BLaER1 (cell line): Measurements from ENCODE around the gene CD28.
"Not testable (repeated sequence)": the region's sequence is repeated elsewhere in the genome, so short reads cannot be mapped to it uniquely, and the experiment has no call there.

ENCODE experiments used
- H3K27ac ChIP-seq: shearing (Covaris generic); formaldehyde crosslinking; 2 replicates; pipeline ENCODE4 v1.8.1; 2022
- H3K27me3 ChIP-seq: shearing (Covaris generic); formaldehyde crosslinking; 2 replicates; pipeline ENCODE4 v1.8.1; 2022
- H3K36me3 ChIP-seq: shearing (Covaris generic); formaldehyde crosslinking; 2 replicates; pipeline ENCODE4 v1.8.1; 2022
- H3K4me1 ChIP-seq: shearing (Covaris generic); formaldehyde crosslinking; 2 replicates; pipeline ENCODE4 v1.8.1; 2022
- H3K4me2 ChIP-seq: shearing (Covaris generic); formaldehyde crosslinking; 2 replicates; pipeline ENCODE4 v1.8.1; 2022
- H3K4me3 ChIP-seq: shearing (Covaris generic); formaldehyde crosslinking; 2 replicates; pipeline ENCODE4 v1.8.1; 2022
- H3K9ac ChIP-seq: shearing (Covaris generic); formaldehyde crosslinking; 2 replicates; pipeline ENCODE4 v1.8.1; 2022
- H3K9me3 ChIP-seq: shearing (Covaris generic); formaldehyde crosslinking; 2 replicates; pipeline ENCODE4 v1.8.1; 2022
- H4K20me1 ChIP-seq: shearing (Covaris generic); formaldehyde crosslinking; 2 replicates; pipeline ENCODE4 v1.8.1; 2022
- Cebpa-rat ChIP-seq: shearing (Covaris generic); IDR thresholded peaks from 2 replicates; pipeline ENCODE4 v1.8.1; 2022

CD28 gene

GRCh38 chr2:203693242-203693879, 13.1 kb upstream of the CD28 start:
- no peaks in the 10 kb centered on the region; the same call in 1 of the 2 replicates for H4K20me1 ChIP-seq
- peak overlapping the region; percentile 83; the same call in 1 of the 2 replicates for H3K4me2 ChIP-seq
- no peaks in the 10 kb centered on the region for H3K36me3 ChIP-seq
- peaks cover 13% of the 10 kb centered on the region for H3K9me3 ChIP-seq
- H3K9ac ChIP-seq = no peak overlapping the region
- peaks cover 72% of the 10 kb centered on the region for H3K4me1 ChIP-seq
- H3K4me3 ChIP-seq = no peak overlapping the region
- no peak for TF ChIP-seq Cebpa-rat
- no peak overlapping the region for H3K27ac ChIP-seq
- no peaks in the 10 kb centered on the region for H3K27me3 ChIP-seq

GRCh38 chr2:203694191-203694590, 12.2 kb upstream of the CD28 start:
- Histone ChIP-seq H4K20me1 (no peaks in the 10 kb centered on the region), H3K27ac (no peak overlapping the region), H3K27me3 (no peaks in the 10 kb centered on the region), H3K4me2 (no peak overlapping the region), H3K4me3 (no peak overlapping the region), H3K9me3 (peaks cover 20% of the 10 kb centered on the region), H3K36me3 (no peaks in the 10 kb centered on the region), H3K9ac (no peak overlapping the region), H3K4me1 (peaks cover 64% of the 10 kb centered on the region)
- no peak for TF ChIP-seq Cebpa-rat

- Histone ChIP-seq H3K27ac (no peak overlapping the region), H3K4me3 (no peak overlapping the region), H3K4me2 (no peak overlapping the region), H4K20me1 (no peaks in the 10 kb centered on the region), H3K4me1 (peaks cover 34% of the 10 kb centered on the region), H3K9ac (no peak overlapping the region), H3K27me3 (no peaks in the 10 kb centered on the region), H3K36me3 (no peaks in the 10 kb centered on the region), H3K9me3 (peaks cover 48% of the 10 kb centered on the region)
- no peak for TF ChIP-seq Cebpa-rat
Measured at GRCh38 chr2:203697190-203697589, 9.2 kb upstream of the CD28 start.

GRCh38 chr2:203697763-203698162, 8.7 kb upstream of the CD28 start:
- H3K9me3 ChIP-seq = peaks cover 53% of the 10 kb centered on the region
- not testable (repeated sequence) for H4K20me1 ChIP-seq, H3K36me3 ChIP-seq, H3K9ac ChIP-seq, H3K27me3 ChIP-seq, H3K4me3 ChIP-seq, H3K4me2 ChIP-seq, H3K27ac ChIP-seq
- peaks cover 28% of the 10 kb centered on the region for H3K4me1 ChIP-seq

GRCh38 chr2:203698410-203698809, 8.0 kb upstream of the CD28 start:
- H3K27ac ChIP-seq, H3K4me2 ChIP-seq, H4K20me1 ChIP-seq, H3K9ac ChIP-seq, H3K4me3 ChIP-seq, H3K36me3 ChIP-seq, H3K27me3 ChIP-seq: not testable (repeated sequence)
- H3K4me1 ChIP-seq = peaks cover 22% of the 10 kb centered on the region
- H3K9me3 ChIP-seq = peaks cover 60% of the 10 kb centered on the region

- H3K4me1 ChIP-seq = peaks cover 42% of the 10 kb centered on the region
- H3K36me3 ChIP-seq = no peaks in the 10 kb centered on the region
- H4K20me1 ChIP-seq = no peaks in the 10 kb centered on the region
- TF ChIP-seq Cebpa-rat = no peak
- no peak overlapping the region for H3K4me3 ChIP-seq
- no peak overlapping the region; the same call in 1 of the 2 replicates for H3K27ac ChIP-seq
- peaks cover 38% of the 10 kb centered on the region for H3K9me3 ChIP-seq
- H3K27me3 ChIP-seq = no peaks in the 10 kb centered on the region
- H3K4me2 ChIP-seq = peak overlapping the region; percentile 15
- no peak overlapping the region for H3K9ac ChIP-seq
Measured at GRCh38 chr2:203704430-203704829, 2.0 kb upstream of the CD28 start.

GRCh38 chr2:203705178-203705577, 1.3 kb upstream of the CD28 start:
- Histone ChIP-seq H3K4me2 (peak overlapping the region; percentile 85), H3K4me3 (no peak overlapping the region), H3K27ac (peak overlapping the region; percentile 0; the same call in 1 of the 2 replicates)

GRCh38 chr2:203707530-203707929, 1.1 kb downstream of the CD28 start:
- Histone ChIP-seq H3K4me1 (peaks cover 52% of the 10 kb centered on the region), H3K27ac (no peak overlapping the region), H3K4me3 (no peak overlapping the region), H3K4me2 (peak overlapping the region; percentile 85), H3K9me3 (peaks cover 10% of the 10 kb centered on the region; the same call in 1 of the 2 replicates), H3K36me3 (no peaks in the 10 kb centered on the region), H4K20me1 (no peaks in the 10 kb centered on the region), H3K9ac (no peak overlapping the region), H3K27me3 (no peaks in the 10 kb centered on the region)
- no peak for TF ChIP-seq Cebpa-rat

More at GRCh38 chr2:203705178-203705577, 1.3 kb upstream of the CD28 start:
- peaks cover 43% of the 10 kb centered on the region for H3K4me1 ChIP-seq
- H3K9me3 ChIP-seq = peaks cover 33% of the 10 kb centered on the region
- TF ChIP-seq Cebpa-rat = no peak
- H3K36me3 ChIP-seq = no peaks in the 10 kb centered on the region
- H3K9ac ChIP-seq = no peak overlapping the region
- H3K27me3 ChIP-seq = no peaks in the 10 kb centered on the region
- no peaks in the 10 kb centered on the region for H4K20me1 ChIP-seq

- no peak overlapping the region for H3K4me2 ChIP-seq
- no peaks in the 10 kb centered on the region for H3K27me3 ChIP-seq
- no peaks in the 10 kb centered on the region for H3K36me3 ChIP-seq
- H3K4me3 ChIP-seq = no peak overlapping the region
- no peak overlapping the region for H3K27ac ChIP-seq
- H3K9me3 ChIP-seq = no peaks in the 10 kb centered on the region
- no peaks in the 10 kb centered on the region for H4K20me1 ChIP-seq
- no peak overlapping the region for H3K9ac ChIP-seq
- H3K4me1 ChIP-seq = peaks cover 50% of the 10 kb centered on the region
- no peak for TF ChIP-seq Cebpa-rat
Measured at GRCh38 chr2:203708846-203709396, 2.5 kb downstream of the CD28 start.

- Histone ChIP-seq H3K4me3 (no peak overlapping the region), H3K36me3 (no peaks in the 10 kb centered on the region), H4K20me1 (no peaks in the 10 kb centered on the region), H3K9me3 (no peaks in the 10 kb centered on the region), H3K27ac (no peak overlapping the region), H3K4me1 (peaks cover 44% of the 10 kb centered on the region), H3K4me2 (no peak overlapping the region), H3K27me3 (no peaks in the 10 kb centered on the region), H3K9ac (no peak overlapping the region)
- no peak for TF ChIP-seq Cebpa-rat
Measured at GRCh38 chr2:203709416-203710040, 3.1 kb downstream of the CD28 start.
